ENCODE measurements around the gene C1orf116. TPM values are rescaled to one million over a fixed set of nuclear protein-coding genes. Genes with fewer than 3 reads are reported as not detected.
A peak's percentile ranks its signal among the peaks of the same experiment; 100 is the strongest.

The C1orf116 gene
- polyA plus RNA-seq, 2 of the 4 experiments (the other 2 are of a cell fraction) = 2.0 to 3.2 TPM

- POLR2A ChIA-PET = no interaction called here
- no peak overlapping the region for H3K27ac ChIP-seq
- DNase-seq (ENCODE audit: low read depth in 1 of 2, low spot score in 1 of 2) = no peak
These were observed 4.3 kb upstream of the C1orf116 start for GRCh38 chr1:207036865-207037264.

GRCh38 chr1:207035877-207036551 is 3.5 kb upstream of the C1orf116 start:
- no peak for FAIRE-seq
- CTCF ChIA-PET = interaction anchor here (0.8 to 3.8 kb wide), 5 partner anchors 10 to 52 kb away, joined by 3 to 16 read pairs (median 4); partner anchors contain the start of gene PFKFB2
- H3K9me3 ChIP-seq = no peaks in the 10 kb centered on the region
- DNase-seq (ENCODE audit: low read depth in 1 of 2, low spot score in 1 of 2) = no peak
- H3K4me1 ChIP-seq = peaks cover 56% of the 10 kb centered on the region
- no peak for ATAC-seq
- TF ChIP-seq, protein P1, sequence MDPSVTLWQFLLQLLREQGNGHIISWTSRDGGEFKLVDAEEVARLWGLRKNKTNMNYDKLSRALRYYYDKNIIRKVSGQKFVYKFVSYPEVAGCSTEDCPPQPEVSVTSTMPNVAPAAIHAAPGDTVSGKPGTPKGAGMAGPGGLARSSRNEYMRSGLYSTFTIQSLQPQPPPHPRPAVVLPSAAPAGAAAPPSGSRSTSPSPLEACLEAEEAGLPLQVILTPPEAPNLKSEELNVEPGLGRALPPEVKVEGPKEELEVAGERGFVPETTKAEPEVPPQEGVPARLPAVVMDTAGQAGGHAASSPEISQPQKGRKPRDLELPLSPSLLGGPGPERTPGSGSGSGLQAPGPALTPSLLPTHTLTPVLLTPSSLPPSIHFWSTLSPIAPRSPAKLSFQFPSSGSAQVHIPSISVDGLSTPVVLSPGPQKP (IDR thresholded peaks at IDR 0.05; ENCODE audit: low read depth, low read length) = no peak
- TF ChIP-seq ZC3H11A (IDR thresholded peaks at IDR 0.05) = no peak
- TF ChIP-seq NFE2L2 (conservative IDR thresholded peaks at IDR 0.05; ENCODE audit: low read length) = no peak
- no peak for TF ChIP-seq NR3C1 (IDR thresholded peaks at IDR 0.05)
- no peak for TF ChIP-seq REST (IDR thresholded peaks at IDR 0.05)
- no peak overlapping the region for H3K4me3 ChIP-seq
- 75% methylated on average over 4 of the region's 4 CpGs for WGBS (ENCODE audit: missing lambda C conversion rate)
- POLR2A ChIA-PET = no interaction called here
- H3K4me2 ChIP-seq = no peak overlapping the region
- H3K27ac ChIP-seq = no peak overlapping the region

More at GRCh38 chr1:207036865-207037264, 4.3 kb upstream of the C1orf116 start:
- WGBS (ENCODE audit: missing lambda C conversion rate) = 92% methylated on average over 1 of the region's 1 CpG
- Histone ChIP-seq H3K9me3 (no peaks in the 10 kb centered on the region), H3K4me3 (no peak overlapping the region), H3K4me1 (peaks cover 48% of the 10 kb centered on the region), H3K4me2 (no peak overlapping the region)
- no peak for FAIRE-seq
- CTCF ChIA-PET = interaction anchor here (0.8 to 3.8 kb wide), 5 partner anchors 11 to 85 kb away, joined by 3 to 16 read pairs (median 3); partner anchors contain the start of gene PFKFB2
- no peak for ATAC-seq
- TF ChIP-seq MYC (IDR thresholded peaks at IDR 0.05; ENCODE audit: borderline replicate concordance, low read length) (no peak), NFE2L2 (conservative IDR thresholded peaks at IDR 0.05; ENCODE audit: low read length) (no peak)

DNA sequence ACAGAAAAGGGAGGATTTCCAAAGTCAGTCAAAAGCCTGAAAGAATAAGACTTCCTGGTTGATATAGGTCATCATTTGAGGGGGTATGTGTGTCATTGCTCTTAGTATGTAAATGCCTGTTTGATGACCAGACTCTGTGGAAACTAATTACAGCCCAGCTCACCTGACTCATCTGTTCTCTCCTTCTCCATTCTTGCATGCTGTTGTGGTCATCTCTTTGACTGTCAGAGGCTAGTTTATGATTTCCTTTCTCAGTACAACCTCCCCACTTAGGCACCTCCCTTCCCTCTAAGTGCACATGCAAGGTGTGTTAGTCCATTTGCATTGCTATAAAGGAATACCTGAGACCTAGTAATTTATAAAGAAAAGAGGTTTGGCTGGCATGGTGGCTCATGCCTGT is 2.4 kb upstream of the C1orf116 start:
- ChIA-PET POLR2A (no interaction called here), CTCF (interaction anchor here (1.3 to 3.8 kb wide), 5 partner anchors 9 to 30 kb away, joined by 4 to 16 read pairs (median 8); no protein-coding TSS in a partner anchor)
- FAIRE-seq = no peak
- H3K4me3 ChIP-seq = no peak overlapping the region
- no peak overlapping the region for H3K4me2 ChIP-seq
- no peak for DNase-seq (ENCODE audit: low read depth in 1 of 2, low spot score in 1 of 2)
- no peak for ATAC-seq
- 0 out of 6 replicates have a peak overlapping the region, but pooled peaks of 1 of the 2 experiments have one; percentile 1 for H3K27ac ChIP-seq
- no peaks in the 10 kb centered on the region for H3K9me3 ChIP-seq
- H3K4me1 ChIP-seq = peaks cover 59% of the 10 kb centered on the region
- no peak for TF ChIP-seq FOSL2 (IDR thresholded peaks at IDR 0.05)
- peak; percentile 15; the same call in 1 of the 2 replicates for TF ChIP-seq FOSL2 (CRISPR knock-in tag; IDR thresholded peaks at IDR 0.05)
- TF ChIP-seq, protein P2, sequence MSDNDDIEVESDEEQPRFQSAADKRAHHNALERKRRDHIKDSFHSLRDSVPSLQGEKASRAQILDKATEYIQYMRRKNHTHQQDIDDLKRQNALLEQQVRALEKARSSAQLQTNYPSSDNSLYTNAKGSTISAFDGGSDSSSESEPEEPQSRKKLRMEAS (IDR thresholded peaks at IDR 0.05) = no peak
- TF ChIP-seq EHF (CRISPR knock-in tag; IDR thresholded peaks at IDR 0.05) = no peak

DNA sequence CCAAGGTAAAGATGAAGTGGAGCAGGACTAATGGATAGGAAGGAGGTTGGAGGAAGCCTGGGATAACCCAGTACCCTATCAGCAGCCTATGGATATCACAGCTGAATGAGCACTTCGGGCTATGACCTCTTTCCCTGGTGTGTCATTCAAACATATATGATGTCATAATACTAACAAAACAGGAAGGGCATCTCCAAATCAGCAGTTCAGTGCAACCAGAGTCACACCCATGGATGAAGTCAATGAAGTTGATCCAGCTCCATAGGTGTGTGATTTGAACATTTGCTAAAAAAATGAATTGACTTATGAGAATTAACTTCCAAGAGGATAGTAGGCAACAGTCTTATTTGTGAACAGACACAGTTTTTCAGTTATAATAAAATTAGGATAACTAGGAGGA is 1.7 kb upstream of the C1orf116 start:
- ChIA-PET CTCF (interaction anchor here (1.1 to 5.8 kb wide), 8 partner anchors 9 to 51 kb away, joined by 3 to 40 read pairs (median 10); partner anchors contain the start of gene YOD1), POLR2A (no interaction called here)
- no peak for ATAC-seq
- no peaks in the 10 kb centered on the region for H3K9me3 ChIP-seq
- 10% methylated on average over 1 of the region's 1 CpG for WGBS (ENCODE audit: missing lambda C conversion rate)
- no peak for DNase-seq (ENCODE audit: low read depth in 1 of 2, low spot score in 1 of 2)
- peaks cover 59% of the 10 kb centered on the region for H3K4me1 ChIP-seq
- no peak overlapping the region for H3K4me2 ChIP-seq
- H3K27ac ChIP-seq = peak overlapping the region in 1 of 2 experiments; percentile 2; a peak in 1 of 6 replicates
- FAIRE-seq = no peak
- no peak overlapping the region for H3K4me3 ChIP-seq
- TF ChIP-seq, protein P3, sequence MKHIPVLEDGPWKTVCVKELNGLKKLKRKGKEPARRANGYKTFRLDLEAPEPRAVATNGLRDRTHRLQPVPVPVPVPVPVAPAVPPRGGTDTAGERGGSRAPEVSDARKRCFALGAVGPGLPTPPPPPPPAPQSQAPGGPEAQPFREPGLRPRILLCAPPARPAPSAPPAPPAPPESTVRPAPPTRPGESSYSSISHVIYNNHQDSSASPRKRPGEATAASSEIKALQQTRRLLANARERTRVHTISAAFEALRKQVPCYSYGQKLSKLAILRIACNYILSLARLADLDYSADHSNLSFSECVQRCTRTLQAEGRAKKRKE (CRISPR knock-in tag; IDR thresholded peaks at IDR 0.05; ENCODE audit: low read depth) = no peak
- TF ChIP-seq ZSCAN20 (CRISPR knock-in tag; IDR thresholded peaks at IDR 0.05) (no peak), POLR2A (IDR thresholded peaks at IDR 0.05; ENCODE audit: low read length) (no peak), JUNB (IDR thresholded peaks at IDR 0.05) (no peak), NPAS2 (CRISPR knock-in tag; IDR thresholded peaks at IDR 0.05; ENCODE audit: borderline replicate concordance) (no peak), CHD2 (IDR thresholded peaks at IDR 0.05; ENCODE audit: low read length, partially characterized antibody) (no peak), RCOR1 (IDR thresholded peaks at IDR 0.05; ENCODE audit: low read depth, low read length) (no peak), GATA3 (IDR thresholded peaks at IDR 0.05; ENCODE audit: borderline replicate concordance) (no peak), NR3C1 (IDR thresholded peaks at IDR 0.05) (no peak), CEBPB (IDR thresholded peaks at IDR 0.05) (no peak), CTCF (IDR thresholded peaks at IDR 0.05) (no peak), ESRRA (IDR thresholded peaks at IDR 0.05; ENCODE audit: borderline replicate concordance, low read length) (no peak), HOXB13 (CRISPR knock-in tag; IDR thresholded peaks at IDR 0.05; ENCODE audit: low read depth) (no peak)
- TF ChIP-seq, protein P2 (IDR thresholded peaks at IDR 0.05) = no peak

Data from A549 (cell line).